GM23338 (cell line): ENCODE measurements around the gene LATS1. TPM values are rescaled to one million over a fixed set of nuclear protein-coding genes. Genes with fewer than 3 reads are reported as not detected.

Experiments used
- ATAC-seq: fragments of 200-7000 bp; cut with Tn5 transposase; 3 replicates; pipeline ENCODE4 v1.9.1; 2020
- DNase-seq: peaks from one replicate; pipeline ENCODE4 v3.0.0-alpha.2; 2015; ENCODE audit warnings: low spot score
- H2AFZ ChIP-seq: fragments of 200-600 bp; sonication (generic); 2 replicates; pipeline ENCODE4 v1.8.0; 2016; ENCODE audit warnings: antibody characterized with exemption, mild to moderate bottlenecking, moderate library complexity
- H3F3A ChIP-seq: fragments of 200-600 bp; sonication (generic); replicated peaks from 2 replicates; pipeline ENCODE4 v1.8.0; 2017; ENCODE audit warnings: antibody characterized with exemption, mixed run types, low read depth
- H3K27ac ChIP-seq: fragments of 200-600 bp; sonication (generic); 2 replicates; pipeline ENCODE4 v1.6.1; 2016; ENCODE audit warnings: low read depth
- H3K27me3 ChIP-seq: fragments of 200-600 bp; sonication (generic); 2 replicates; pipeline ENCODE4 v1.8.0; 2016; ENCODE audit warnings: mild to moderate bottlenecking, mixed run types, moderate library complexity; ENCODE audit not compliant: insufficient read depth
- H3K36me3 ChIP-seq: fragments of 200-600 bp; sonication (generic); 2 replicates; pipeline ENCODE4 v1.8.0; 2016; ENCODE audit warnings: mild to moderate bottlenecking; ENCODE audit not compliant: insufficient read depth
- H3K4me1 ChIP-seq: fragments of 200-600 bp; sonication (generic); 2 replicates; pipeline ENCODE4 v1.8.0; 2016; ENCODE audit warnings: mild to moderate bottlenecking, moderate library complexity; ENCODE audit not compliant: insufficient read depth
- H3K4me2 ChIP-seq: fragments of 200-600 bp; sonication (generic); 2 replicates; pipeline ENCODE4 v1.7.1; 2017; ENCODE audit warnings: mixed run types
- H3K4me3 ChIP-seq: fragments of 200-600 bp; sonication (generic); 2 replicates; pipeline ENCODE4 v1.6.1; 2016; ENCODE audit warnings: mixed run types
- H3K79me2 ChIP-seq: fragments of 200-600 bp; sonication (generic); replicated peaks from 2 replicates; pipeline ENCODE4 v1.8.0; 2017; ENCODE audit warnings: mild to moderate bottlenecking; ENCODE audit not compliant: insufficient read depth
- H3K9me2 ChIP-seq: fragments of 200-600 bp; sonication (generic); 2 replicates; pipeline ENCODE4 v1.8.0; 2017; ENCODE audit not compliant: insufficient read depth
- H4K20me1 ChIP-seq: fragments of 200-600 bp; sonication (generic); replicated peaks from 2 replicates; pipeline ENCODE4 v1.8.0; 2017; ENCODE audit warnings: mild to moderate bottlenecking; ENCODE audit not compliant: insufficient read depth
- H3K27ac Mint-ChIP-seq: 2 replicates; pipeline ENCODE4 v1.8.0; 2020; ENCODE audit warnings: inconsistent platforms, mild to moderate bottlenecking, moderate library complexity, mixed read lengths
- H3K27me3 Mint-ChIP-seq: 3 replicates; pipeline ENCODE4 v1.8.0; 2022; ENCODE audit warnings: low read depth, mild to moderate bottlenecking, moderate library complexity, mixed read lengths, inconsistent platforms; ENCODE audit not compliant: insufficient read depth, poor library complexity
- H3K36me3 Mint-ChIP-seq: 3 replicates; pipeline ENCODE4 v1.8.0; 2021; ENCODE audit warnings: low read depth, mild to moderate bottlenecking, inconsistent platforms, moderate library complexity, mixed read lengths
- H3K4me1 Mint-ChIP-seq: 3 replicates; pipeline ENCODE4 v1.8.0; 2020; ENCODE audit warnings: mild to moderate bottlenecking, inconsistent platforms, mixed read lengths
- H3K4me3 Mint-ChIP-seq: 3 replicates; pipeline ENCODE4 v1.8.0; 2021; ENCODE audit warnings: moderate library complexity, mild to moderate bottlenecking, inconsistent platforms, mixed read lengths
- H3K9me3 Mint-ChIP-seq: 3 replicates; pipeline ENCODE4 v1.8.0; 2020; ENCODE audit warnings: moderate library complexity, mild to moderate bottlenecking, inconsistent platforms, mixed read lengths
- CREB1 ChIP-seq: fragments of 250-450 bp; sonication (Bioruptor Pico); IDR thresholded peaks from 2 replicates; pipeline ENCODE4 v1.5.0; 2020; ENCODE audit warnings: low read depth, mild to moderate bottlenecking, moderate library complexity
- EZH2phosphoT487 ChIP-seq: fragments of 200-600 bp; sonication (generic); IDR thresholded peaks from one replicate; pipeline ENCODE4 v1.8.1; 2018; ENCODE audit warnings: antibody characterized with exemption; ENCODE audit not compliant: unreplicated experiment
- POLR2AphosphoS5 ChIP-seq: IDR thresholded peaks from 2 replicates; pipeline ENCODE4 v1.6.1; 2016; ENCODE audit warnings: antibody characterized with exemption, low read depth
- ZNF462 ChIP-seq: fragments of 250-450 bp; sonication (Bioruptor Pico); IDR thresholded peaks from 2 replicates; pipeline ENCODE4 v1.5.0; 2020; ENCODE audit warnings: mild to moderate bottlenecking, moderate library complexity
- polyA plus RNA-seq: library from polyadenylated mRNA; unstranded; fragments of >200 nt; fragmentation: Nextera tagmentation; extraction: Ambion mirVana; gene quantifications from 2 replicates; pipeline ENCODE4 v1.2.1, GENCODE V29; 2016
- total RNA-seq: library from RNA; depleted of rRNA; stranded (reverse); fragments of >200 nt; shearing (Covaris generic); gene quantifications from 2 replicates; pipeline ENCODE4 v1.2.3, GENCODE V29; 2014

Gene LATS1
- total and polyA plus RNA-seq, 2 experiments from 2014 or later = 7.5 to 18.8 TPM

GRCh38 chr6:149719531-149719930 lies 1.6 kb upstream of the LATS1 start (continued):
- TF ChIP-seq ZNF462 (CRISPR knock-in tag) (no peak), POLR2AphosphoS5 (no peak)

GRCh38 chr6:149717255-149717587 lies 680 bp downstream of the LATS1 start:
- Histone ChIP-seq H3F3A (no peaks in the 10 kb centered on the region; the same call in 1 of the 2 replicates), H2AFZ (peak overlapping the region; percentile 93), H3K79me2 (peaks cover 66% of the 10 kb centered on the region), H3K27ac (peak overlapping the region; percentile 96), H3K36me3 (no peaks in the 10 kb centered on the region), H3K9me2 (no peaks in the 10 kb centered on the region), H3K27me3 (no peaks in the 10 kb centered on the region), H3K4me2 (peak overlapping the region; percentile 77), H3K4me3 (peak overlapping the region; percentile 80), H4K20me1 (peaks cover 5% of the 10 kb centered on the region; the same call in 1 of the 2 replicates), H3K4me1 (no peaks in the 10 kb centered on the region)
- no peak for TF ChIP-seq EZH2phosphoT487
- no peak for TF ChIP-seq CREB1 (CRISPR knock-in tag)
- TF ChIP-seq ZNF462 (CRISPR knock-in tag) = no peak
- DNase-seq (no peak), ATAC-seq (no peak; the same call in 1 of the 3 replicates)
- Mint-ChIP-seq H3K36me3 (peaks cover 4% of the 10 kb centered on the region; the same call in 2 of the 3 replicates), H3K27ac (peak overlapping the region; percentile 93), H3K4me3 (peak overlapping the region; percentile 85), H3K27me3 (peaks cover 1% of the 10 kb centered on the region), H3K4me1 (peaks cover 11% of the 10 kb centered on the region), H3K9me3 (no peaks in the 10 kb centered on the region)
